ENCODE measurements around the gene GAS5.

GAS5 gene

DNA sequence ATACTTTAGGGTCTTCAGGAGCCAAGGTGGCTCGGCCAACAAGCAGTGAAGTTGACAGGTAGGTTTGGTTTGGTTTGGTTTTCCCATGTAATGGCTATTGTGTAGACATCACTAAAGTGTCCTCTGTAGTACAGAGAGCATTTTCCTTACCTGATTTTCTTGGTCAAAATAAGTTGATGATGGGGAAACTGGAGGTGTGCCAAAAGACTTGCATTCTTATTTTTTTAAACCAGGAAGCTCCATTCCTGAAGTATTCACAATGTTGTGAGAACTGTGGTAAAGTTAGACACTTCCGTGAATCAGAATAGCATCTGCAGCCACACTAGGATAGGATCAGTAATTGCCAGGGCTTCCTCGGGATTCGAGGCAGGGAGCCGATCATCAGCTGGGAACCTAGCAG lies 3.3 kb upstream of the GAS5 start:
- Histone ChIP-seq H3K4me2 (peak overlapping the region; percentile 82), H3K4me1 (peaks cover 38% of the 10 kb centered on the region), H3K27me3 (no peaks in the 10 kb centered on the region), H3K9ac (no peak overlapping the region), H3K27ac (no peak overlapping the region), H3K9me3 (no peaks in the 10 kb centered on the region), H3K4me3 (no peak overlapping the region), H4K20me1 (peaks cover 12% of the 10 kb centered on the region), H3K36me3 (peaks cover 16% of the 10 kb centered on the region)
- TF ChIP-seq Cebpa-rat (IDR thresholded peaks at IDR 0.05), result no peak

DNA sequence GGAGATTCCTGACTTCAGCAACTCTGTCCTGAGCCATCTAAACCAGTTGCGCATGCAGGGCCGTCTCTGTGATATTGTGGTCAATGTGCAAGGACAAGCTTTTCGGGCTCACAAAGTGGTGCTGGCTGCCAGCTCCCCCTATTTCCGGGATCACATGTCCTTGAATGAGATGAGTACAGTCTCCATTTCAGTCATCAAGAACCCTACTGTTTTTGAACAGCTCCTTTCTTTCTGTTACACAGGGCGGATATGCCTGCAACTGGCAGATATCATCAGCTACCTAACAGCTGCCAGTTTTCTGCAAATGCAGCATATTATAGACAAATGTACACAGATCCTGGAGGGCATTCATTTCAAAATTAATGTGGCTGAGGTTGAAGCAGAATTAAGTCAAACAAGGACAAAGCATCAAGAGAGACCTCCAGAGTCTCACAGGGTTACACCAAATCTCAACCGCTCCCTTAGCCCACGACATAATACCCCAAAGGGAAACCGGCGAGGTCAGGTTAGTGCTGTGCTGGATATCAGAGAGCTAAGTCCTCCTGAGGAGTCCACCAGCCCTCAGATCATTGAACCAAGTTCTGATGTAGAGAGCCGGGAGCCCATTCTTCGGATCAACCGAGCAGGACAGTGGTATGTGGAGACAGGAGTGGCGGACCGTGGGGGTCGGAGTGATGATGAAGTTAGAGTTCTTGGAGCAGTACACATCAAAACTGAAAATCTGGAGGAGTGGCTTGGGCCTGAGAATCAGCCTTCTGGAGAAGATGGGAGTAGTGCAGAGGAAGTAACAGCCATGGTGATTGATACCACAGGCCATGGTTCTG lies 2.7 kb upstream of the GAS5 start:
- no peak for TF ChIP-seq Cebpa-rat (IDR thresholded peaks at IDR 0.05)
- H3K36me3 ChIP-seq, result peaks cover 19% of the 10 kb centered on the region
- H3K4me3 ChIP-seq, result no peak overlapping the region
- H3K4me1 ChIP-seq, result peaks cover 44% of the 10 kb centered on the region
- H4K20me1 ChIP-seq, result peaks cover 19% of the 10 kb centered on the region
- peak overlapping the region; percentile 35 for H3K27ac ChIP-seq
- H3K9me3 ChIP-seq, result no peaks in the 10 kb centered on the region
- peak overlapping the region; percentile 7; the same call in 1 of the 2 replicates for H3K9ac ChIP-seq
- peak overlapping the region; percentile 82 for H3K4me2 ChIP-seq
- H3K27me3 ChIP-seq, result no peaks in the 10 kb centered on the region

DNA sequence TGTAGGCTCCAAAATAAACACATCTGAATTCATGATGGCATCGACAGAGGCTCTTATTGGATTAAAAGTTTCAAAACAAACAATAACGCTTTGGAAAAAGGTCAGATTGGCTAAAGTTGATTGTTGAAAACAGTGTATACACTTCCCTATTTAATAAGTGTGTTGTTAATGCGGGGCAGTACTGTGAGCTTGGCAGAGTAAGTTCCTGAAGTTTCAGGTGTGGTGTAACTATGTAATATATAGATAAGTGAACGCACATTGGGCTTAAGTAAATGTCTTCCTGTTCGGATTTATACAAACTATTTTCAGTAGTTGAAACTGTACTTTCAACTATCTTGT lies 1.2 kb upstream of the GAS5 start:
- Histone ChIP-seq H3K36me3 (peaks cover 32% of the 10 kb centered on the region), H3K27ac (peak overlapping the region; percentile 97), H3K9me3 (no peaks in the 10 kb centered on the region), H3K9ac (peak overlapping the region; percentile 92), H3K27me3 (no peaks in the 10 kb centered on the region), H3K4me1 (peaks cover 56% of the 10 kb centered on the region), H3K4me3 (peak overlapping the region; percentile 86), H4K20me1 (peaks cover 33% of the 10 kb centered on the region), H3K4me2 (peak overlapping the region; percentile 82)
- no peak for TF ChIP-seq Cebpa-rat (IDR thresholded peaks at IDR 0.05)

DNA sequence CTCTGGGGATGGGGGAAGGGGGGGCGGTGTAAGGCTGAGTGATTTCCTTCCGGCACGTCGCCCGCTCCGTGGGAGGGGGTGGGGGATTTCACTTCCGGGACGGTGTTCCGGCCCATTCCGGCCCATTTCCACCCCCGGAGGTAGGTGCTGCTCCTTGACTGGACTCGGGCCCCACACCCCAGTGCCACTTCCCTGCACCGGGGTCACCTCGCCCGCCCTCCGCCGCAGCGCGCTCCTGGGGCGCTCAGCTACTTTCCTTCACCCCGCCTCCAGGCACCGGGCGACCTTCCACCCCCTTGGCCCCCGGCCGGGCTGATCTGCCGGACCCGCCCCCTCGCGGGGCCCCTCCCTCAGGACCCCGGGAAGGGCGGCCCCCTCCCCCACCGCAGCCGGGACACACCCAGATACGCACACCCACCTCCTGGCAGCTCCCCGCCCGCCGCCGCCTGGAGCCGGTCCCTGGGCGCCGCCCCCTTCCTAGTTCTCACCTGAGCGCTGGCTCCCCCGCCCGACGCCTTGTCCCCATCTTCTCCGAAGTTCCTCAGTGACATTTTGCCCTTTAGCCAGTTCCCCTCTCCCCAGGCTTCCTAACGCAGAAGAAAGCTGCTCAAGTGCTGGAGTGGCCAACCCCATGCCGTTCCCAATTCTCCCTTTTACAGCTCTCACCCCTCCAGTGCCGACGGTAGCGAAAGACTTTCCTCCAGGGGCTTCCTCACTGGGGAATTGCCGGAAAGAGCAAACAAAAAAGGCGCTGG lies 654 bp upstream of the GAS5 start, which contains the start of gene ZBTB37:
Gene ZBTB37 (plus strand): TSS at position 115 of the 755 bp plus-strand sequence. CDS start 1,846 bp downstream, outside the sequence.
- peaks cover 38% of the 10 kb centered on the region for H3K36me3 ChIP-seq
- peaks cover 61% of the 10 kb centered on the region for H3K4me1 ChIP-seq

DNA sequence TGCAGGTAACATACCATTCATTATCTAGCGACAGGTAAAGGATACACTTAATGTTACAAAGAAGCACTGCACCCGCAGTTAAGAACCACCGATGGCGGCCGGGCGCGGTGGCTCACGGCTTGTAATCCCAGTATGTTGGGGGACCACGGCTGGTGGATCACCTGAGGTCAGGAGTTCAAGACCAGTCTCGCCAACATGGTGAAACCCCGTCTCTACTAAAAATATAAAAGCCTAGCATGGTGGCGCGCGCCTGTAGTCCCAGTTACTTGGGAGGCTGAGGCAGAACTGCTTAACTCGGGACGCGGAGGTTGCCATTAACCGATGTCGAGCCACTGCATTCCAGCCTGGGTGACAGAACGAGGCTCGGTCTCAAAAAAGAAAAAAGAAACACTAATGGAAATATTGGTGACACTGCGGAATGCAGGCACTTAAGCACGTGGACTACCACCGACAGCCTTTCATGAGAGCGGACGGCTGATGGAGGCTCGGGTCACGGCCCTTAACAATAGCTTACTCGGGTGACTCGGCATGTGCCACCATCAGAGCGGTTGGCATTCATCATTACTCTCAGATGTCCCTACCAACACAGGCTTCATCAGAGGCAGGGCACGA lies 542 bp downstream of the GAS5 start:
- TF ChIP-seq Cebpa-rat (IDR thresholded peaks at IDR 0.05), result no peak
- Histone ChIP-seq H3K4me2 (peak overlapping the region; percentile 86), H3K27ac (peak overlapping the region; percentile 94), H3K9ac (peak overlapping the region; percentile 97), H3K27me3 (no peaks in the 10 kb centered on the region), H3K4me1 (peaks cover 59% of the 10 kb centered on the region), H3K4me3 (peak overlapping the region; percentile 86), H3K9me3 (no peaks in the 10 kb centered on the region), H3K36me3 (peaks cover 50% of the 10 kb centered on the region), H4K20me1 (peaks cover 51% of the 10 kb centered on the region)

More for the DNA sequence above, 654 bp upstream of the GAS5 start, which contains the start of gene ZBTB37:
- Histone ChIP-seq H4K20me1 (peaks cover 39% of the 10 kb centered on the region), H3K27ac (peak within 1 kb of the TSS; percentile 97), H3K9ac (peak within 1 kb of the TSS; percentile 97), H3K4me2 (peak within 1 kb of the TSS; percentile 86), H3K9me3 (no peaks in the 10 kb centered on the region), H3K4me3 (peak within 1 kb of the TSS; percentile 86), H3K27me3 (no peaks in the 10 kb centered on the region)
- TF ChIP-seq Cebpa-rat (IDR thresholded peaks at IDR 0.05), result no peak

DNA sequence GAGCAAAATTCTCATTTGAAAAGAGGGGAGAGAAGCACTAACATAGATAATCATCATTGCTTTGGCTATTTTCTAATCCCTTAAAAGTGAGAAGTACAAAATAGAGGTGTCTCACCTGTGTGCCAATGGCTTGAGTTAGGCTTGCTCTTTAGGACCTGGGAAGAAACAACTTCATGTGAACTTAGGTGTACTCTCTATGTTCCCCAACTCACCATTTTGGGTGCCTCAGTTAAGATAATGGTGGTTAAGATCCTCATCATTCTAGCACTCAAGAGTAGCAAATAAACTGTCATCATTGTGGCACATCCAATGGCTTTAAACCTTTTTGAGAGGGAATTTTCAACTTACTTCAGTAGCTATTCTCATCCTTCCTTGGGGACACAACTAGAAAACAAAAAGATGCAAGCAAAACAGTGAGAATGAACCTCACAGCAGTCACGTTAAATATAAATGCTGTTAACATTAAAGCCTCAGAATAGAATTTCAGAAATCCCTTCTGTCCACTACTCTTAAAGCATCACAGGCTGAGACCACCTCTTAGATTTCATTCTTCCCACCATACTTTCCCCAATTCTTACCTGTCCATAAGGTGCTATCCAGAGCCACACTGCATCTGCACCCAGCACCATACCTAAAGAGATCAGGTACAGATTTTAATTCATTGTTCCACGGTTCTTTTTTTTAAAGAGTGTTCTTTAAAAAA lies 1.2 kb downstream of the GAS5 start:
- Histone ChIP-seq H3K9me3 (no peaks in the 10 kb centered on the region), H3K4me1 (peaks cover 52% of the 10 kb centered on the region), H3K27ac (peak overlapping the region; percentile 94), H3K27me3 (no peaks in the 10 kb centered on the region), H4K20me1 (peaks cover 58% of the 10 kb centered on the region), H3K4me3 (peak overlapping the region; percentile 86), H3K4me2 (peak overlapping the region; percentile 86), H3K9ac (peak overlapping the region; percentile 97), H3K36me3 (peaks cover 56% of the 10 kb centered on the region)
- TF ChIP-seq Cebpa-rat (IDR thresholded peaks at IDR 0.05), result no peak

DNA sequence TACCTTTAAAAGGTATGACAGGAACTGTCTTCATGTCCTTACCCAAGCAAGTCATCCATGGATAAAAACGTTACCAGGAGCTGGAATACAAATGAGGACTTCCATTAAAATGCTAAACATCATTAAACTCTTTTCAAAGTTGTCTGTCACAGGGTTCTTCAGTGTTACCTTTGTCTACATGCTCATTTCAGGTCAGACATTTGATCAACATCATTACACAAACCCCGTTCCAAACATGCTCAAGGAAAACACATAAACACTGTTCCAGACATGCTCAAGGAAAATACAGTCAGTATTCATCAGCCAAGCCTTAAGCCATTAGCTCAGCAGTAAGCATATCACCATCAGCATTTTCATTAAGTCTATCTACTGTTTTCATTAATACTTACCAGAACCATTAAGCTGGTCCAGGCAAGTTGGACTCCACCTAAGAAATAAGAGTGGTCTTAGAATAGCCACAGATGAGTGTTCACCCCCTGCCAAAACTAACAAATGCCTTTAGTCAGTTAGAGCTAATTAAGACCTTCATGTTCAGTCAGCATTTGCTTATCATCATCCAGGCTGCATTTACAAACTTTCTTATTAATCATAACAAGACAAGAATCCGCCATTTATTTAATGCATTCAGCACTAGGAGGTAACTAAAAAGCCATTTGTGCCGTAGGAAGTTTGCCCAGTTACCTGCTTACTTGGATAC lies 2.2 kb downstream of the GAS5 start:
- H3K9me3 ChIP-seq, result no peaks in the 10 kb centered on the region
- peak overlapping the region; percentile 86 for H3K4me3 ChIP-seq
- H3K4me2 ChIP-seq, result peak overlapping the region; percentile 86
- H3K27ac ChIP-seq, result peak overlapping the region; percentile 94; the same call in 1 of the 2 replicates
- no peak for TF ChIP-seq Cebpa-rat (IDR thresholded peaks at IDR 0.05)
- H3K27me3 ChIP-seq, result no peaks in the 10 kb centered on the region
- peaks cover 61% of the 10 kb centered on the region for H4K20me1 ChIP-seq
- peaks cover 59% of the 10 kb centered on the region for H3K36me3 ChIP-seq
- peak overlapping the region; percentile 97 for H3K9ac ChIP-seq
- peaks cover 43% of the 10 kb centered on the region for H3K4me1 ChIP-seq

DNA sequence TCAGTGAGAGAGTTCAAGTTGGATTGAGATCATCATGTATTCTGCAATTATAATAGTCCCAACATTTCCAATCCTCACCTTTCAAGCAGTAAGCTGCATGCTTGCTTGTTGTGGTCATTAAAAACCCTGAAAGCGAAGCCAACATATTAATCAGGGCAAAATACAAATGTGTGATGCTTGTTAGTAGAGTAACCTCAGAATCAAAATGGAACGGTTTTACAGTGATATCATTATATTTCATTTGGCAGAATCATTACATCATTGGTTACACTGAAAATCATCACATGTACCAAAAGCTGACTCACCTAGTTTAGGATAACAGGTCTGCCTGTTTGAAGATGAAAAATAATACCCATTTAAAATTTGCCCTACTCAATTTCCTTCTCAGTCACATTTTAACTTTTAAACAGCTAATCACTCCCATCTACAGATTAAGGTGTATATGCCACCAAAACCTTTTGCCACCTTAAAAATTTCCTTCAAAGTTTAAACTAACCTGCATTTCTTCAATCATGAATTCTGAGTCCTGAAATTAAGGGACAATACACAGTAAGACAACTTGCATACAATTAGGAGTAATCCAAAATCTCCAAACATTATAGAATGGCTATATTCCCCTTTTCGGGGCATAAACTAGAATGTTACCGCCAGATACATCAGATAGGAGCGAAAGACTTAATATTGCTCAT lies 3.5 kb downstream of the GAS5 start:
- H3K9me3 ChIP-seq, result no peaks in the 10 kb centered on the region
- peak overlapping the region; percentile 94; the same call in 1 of the 2 replicates for H3K27ac ChIP-seq
- H4K20me1 ChIP-seq, result peaks cover 61% of the 10 kb centered on the region
- peak overlapping the region; percentile 97; the same call in 1 of the 2 replicates for H3K9ac ChIP-seq
- H3K27me3 ChIP-seq, result no peaks in the 10 kb centered on the region
- H3K4me1 ChIP-seq, result peaks cover 30% of the 10 kb centered on the region
- H3K36me3 ChIP-seq, result peaks cover 64% of the 10 kb centered on the region
- TF ChIP-seq Cebpa-rat (IDR thresholded peaks at IDR 0.05), result no peak
- peak overlapping the region; percentile 86 for H3K4me3 ChIP-seq
- peak overlapping the region; percentile 86 for H3K4me2 ChIP-seq

All from BLaER1 (cell line).